ENCODE data around the gene LYPD3.

Gene LYPD3

GRCh38 chr19:43433358-43433673, 32.1 kb downstream of the LYPD3 start:
- no peak for DNase-seq (ENCODE audit: low read depth in 2 of 2)

GRCh38 chr19:43430976-43431375, 34.4 kb downstream of the LYPD3 start:
- DNase-seq (ENCODE audit: low read depth in 2 of 2): no peak

- DNase-seq (ENCODE audit: low read depth in 2 of 2): no peak
Measured at GRCh38 chr19:43430142-43430710, 35.2 kb downstream of the LYPD3 start.

GRCh38 chr19:43429395-43429794, 36.0 kb downstream of the LYPD3 start:
- no peak for DNase-seq (ENCODE audit: low read depth in 2 of 2)

GRCh38 chr19:43425567-43426392, 39.6 kb downstream of the LYPD3 start:
- DNase-seq (ENCODE audit: low read depth in 2 of 2): no peak

GRCh38 chr19:43423779-43424178, 41.6 kb downstream of the LYPD3 start:
- no peak for DNase-seq (ENCODE audit: low read depth in 2 of 2)

- no peak for DNase-seq (ENCODE audit: low read depth in 2 of 2)
Measured at GRCh38 chr19:43422689-43423066, 42.7 kb downstream of the LYPD3 start.

- DNase-seq (ENCODE audit: low read depth in 2 of 2): no peak
Measured at GRCh38 chr19:43422000-43422688, 43.3 kb downstream of the LYPD3 start.

- DNase-seq (ENCODE audit: low read depth in 2 of 2): no peak
Measured at GRCh38 chr19:43420954-43421353, 44.5 kb downstream of the LYPD3 start.

- no peak for DNase-seq (ENCODE audit: low read depth in 2 of 2)
Measured at GRCh38 chr19:43416951-43417623, 48.3 kb downstream of the LYPD3 start.

GRCh38 chr19:43414554-43414953, 50.9 kb downstream of the LYPD3 start, which contains the start of gene TEX101:
Gene TEX101 (plus strand): TSS chr19:43414890. CDS start chr19:43415920, 1,030 bp downstream.
- no peak for DNase-seq (ENCODE audit: low read depth in 2 of 2)

GRCh38 chr19:43412441-43412840, 53.0 kb downstream of the LYPD3 start:
- no peak for DNase-seq (ENCODE audit: low read depth in 2 of 2)

Data from stimulated activated CD8-positive, alpha-beta memory T cell treated with anti-CD3 and anti-CD28 coated beads, Interleukin-15, amount 100 ng/mL, for 48 hours (primary cell).